Osteocyte (in vitro differentiated cells): ENCODE data around the gene ALDH4A1. TPM values are rescaled to one million over a fixed set of nuclear protein-coding genes. Genes with fewer than 3 reads are reported as not detected.

Experiments used
- DNase-seq: peaks from one replicate; pipeline ENCODE4 v3.0.0; 2021; ENCODE audit warnings: mixed read lengths; ENCODE audit not compliant: unreplicated experiment; ENCODE audit errors: extremely low spot score
- H3K27ac Mint-ChIP-seq: one replicate; pipeline ENCODE4 v1.8.0; 2021; ENCODE audit warnings: mild to moderate bottlenecking, mixed read lengths; ENCODE audit not compliant: unreplicated experiment
- H3K27me3 Mint-ChIP-seq: one replicate; pipeline ENCODE4 v1.8.0; 2021; ENCODE audit warnings: mixed read lengths; ENCODE audit not compliant: unreplicated experiment
- H3K36me3 Mint-ChIP-seq: one replicate; pipeline ENCODE4 v1.8.0; 2021; ENCODE audit warnings: mixed read lengths; ENCODE audit not compliant: unreplicated experiment
- H3K4me1 Mint-ChIP-seq: one replicate; pipeline ENCODE4 v1.8.0; 2021; ENCODE audit warnings: mixed read lengths; ENCODE audit not compliant: unreplicated experiment
- H3K4me3 Mint-ChIP-seq: one replicate; pipeline ENCODE4 v1.8.0; 2021; ENCODE audit warnings: mild to moderate bottlenecking, moderate library complexity, mixed read lengths; ENCODE audit not compliant: unreplicated experiment
- H3K9me3 Mint-ChIP-seq: one replicate; pipeline ENCODE4 v1.8.0; 2021; ENCODE audit warnings: mixed read lengths; ENCODE audit not compliant: unreplicated experiment
- total RNA-seq: library from RNA; stranded (reverse); gene quantifications from 2 replicates; pipeline ENCODE4 v1.2.1, GENCODE V29; 2021
- TF ChIP-seq, protein P1 (sequence below): fragments of 200-600 bp; sonication (generic); IDR thresholded peaks from 2 replicates; pipeline ENCODE4 v1.5.0; 2021; ENCODE audit warnings: antibody characterized with exemption, mild to moderate bottlenecking, moderate library complexity

Gene ALDH4A1
- total RNA-seq, 1 donor from 2014 or later, result 13.8 TPM

DNA sequence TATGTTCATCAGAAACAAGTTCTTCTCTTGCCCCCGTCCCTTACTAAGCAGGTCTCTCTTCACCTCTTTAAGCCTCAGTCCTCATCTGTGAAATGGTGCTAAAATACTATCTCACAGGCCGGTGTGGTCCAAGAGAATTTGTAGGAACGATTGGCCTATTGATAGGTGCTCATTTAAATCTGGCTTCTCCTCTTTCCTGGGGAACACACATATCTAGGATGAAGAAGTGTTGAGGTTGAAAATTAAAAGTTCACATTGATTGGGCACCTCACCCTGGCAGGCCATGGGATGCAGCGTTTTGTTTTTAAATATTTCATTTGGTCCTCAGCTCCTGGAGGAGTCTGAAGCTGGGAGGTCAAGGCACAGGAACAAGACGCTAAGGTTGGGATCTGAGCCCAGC, 34.0 kb downstream of the ALDH4A1 start:
- no peak for DNase-seq
- no peak overlapping the region for H3K4me3 Mint-ChIP-seq
- no peaks in the 10 kb centered on the region for H3K9me3 Mint-ChIP-seq
- H3K4me1 Mint-ChIP-seq, result no peaks in the 10 kb centered on the region
- peaks cover 12% of the 10 kb centered on the region for H3K27me3 Mint-ChIP-seq
- TF ChIP-seq, protein P1, sequence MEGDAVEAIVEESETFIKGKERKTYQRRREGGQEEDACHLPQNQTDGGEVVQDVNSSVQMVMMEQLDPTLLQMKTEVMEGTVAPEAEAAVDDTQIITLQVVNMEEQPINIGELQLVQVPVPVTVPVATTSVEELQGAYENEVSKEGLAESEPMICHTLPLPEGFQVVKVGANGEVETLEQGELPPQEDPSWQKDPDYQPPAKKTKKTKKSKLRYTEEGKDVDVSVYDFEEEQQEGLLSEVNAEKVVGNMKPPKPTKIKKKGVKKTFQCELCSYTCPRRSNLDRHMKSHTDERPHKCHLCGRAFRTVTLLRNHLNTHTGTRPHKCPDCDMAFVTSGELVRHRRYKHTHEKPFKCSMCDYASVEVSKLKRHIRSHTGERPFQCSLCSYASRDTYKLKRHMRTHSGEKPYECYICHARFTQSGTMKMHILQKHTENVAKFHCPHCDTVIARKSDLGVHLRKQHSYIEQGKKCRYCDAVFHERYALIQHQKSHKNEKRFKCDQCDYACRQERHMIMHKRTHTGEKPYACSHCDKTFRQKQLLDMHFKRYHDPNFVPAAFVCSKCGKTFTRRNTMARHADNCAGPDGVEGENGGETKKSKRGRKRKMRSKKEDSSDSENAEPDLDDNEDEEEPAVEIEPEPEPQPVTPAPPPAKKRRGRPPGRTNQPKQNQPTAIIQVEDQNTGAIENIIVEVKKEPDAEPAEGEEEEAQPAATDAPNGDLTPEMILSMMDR, result no peak
- no peak overlapping the region for H3K27ac Mint-ChIP-seq
- no peaks in the 10 kb centered on the region for H3K36me3 Mint-ChIP-seq

GRCh38 chr1:18866846-18867245, 35.5 kb downstream of the ALDH4A1 start:
- Mint-ChIP-seq H3K9me3 (no peaks in the 10 kb centered on the region), H3K36me3 (no peaks in the 10 kb centered on the region), H3K27me3 (peaks cover 16% of the 10 kb centered on the region), H3K27ac (no peak overlapping the region), H3K4me3 (no peak overlapping the region), H3K4me1 (no peaks in the 10 kb centered on the region)
- no peak for DNase-seq
- TF ChIP-seq, protein P1, result no peak

- no peak for DNase-seq
- peaks cover 16% of the 10 kb centered on the region for H3K27me3 Mint-ChIP-seq
- TF ChIP-seq, protein P1, result no peak
- H3K4me1 Mint-ChIP-seq, result no peaks in the 10 kb centered on the region
- H3K27ac Mint-ChIP-seq, result no peak overlapping the region
- H3K4me3 Mint-ChIP-seq, result no peak overlapping the region
- no peaks in the 10 kb centered on the region for H3K36me3 Mint-ChIP-seq
- no peaks in the 10 kb centered on the region for H3K9me3 Mint-ChIP-seq
Observed at GRCh38 chr1:18866314-18866713, 36.0 kb downstream of the ALDH4A1 start.

GRCh38 chr1:18865176-18865575, 37.2 kb downstream of the ALDH4A1 start:
- Mint-ChIP-seq H3K4me3 (no peak overlapping the region), H3K27me3 (peaks cover 16% of the 10 kb centered on the region), H3K27ac (no peak overlapping the region), H3K36me3 (no peaks in the 10 kb centered on the region), H3K4me1 (no peaks in the 10 kb centered on the region), H3K9me3 (no peaks in the 10 kb centered on the region)
- no peak for DNase-seq
- TF ChIP-seq, protein P1, result no peak

- TF ChIP-seq, protein P1, result no peak
- Mint-ChIP-seq H3K4me3 (no peak overlapping the region), H3K4me1 (no peaks in the 10 kb centered on the region), H3K27me3 (peaks cover 14% of the 10 kb centered on the region), H3K9me3 (no peaks in the 10 kb centered on the region), H3K36me3 (no peaks in the 10 kb centered on the region), H3K27ac (no peak overlapping the region)
- DNase-seq, result no peak
Observed at GRCh38 chr1:18861590-18861989, 40.8 kb downstream of the ALDH4A1 start.
